NB4 (cell line): Measurements from ENCODE around the gene TAF4.
A peak's percentile ranks its signal among the peaks of the same experiment; 100 is the strongest.

Experiments used
- DNase-seq: peaks from one replicate; pipeline ENCODE4 v3.0.0; 2010; ENCODE audit warnings: low read depth
- H3K4me3 ChIP-seq: one replicate; pipeline ENCODE4 v1.5.1; 2011; ENCODE audit warnings: mild to moderate bottlenecking, low read depth, low read length, moderate library complexity
- MYC ChIP-seq: IDR thresholded peaks from 2 replicates; pipeline ENCODE4 v1.6.1; 2011; ENCODE audit warnings: low read depth, low read length
- POLR2A ChIP-seq: IDR thresholded peaks from 2 replicates; pipeline ENCODE4 v1.6.1; 2011; ENCODE audit warnings: mild to moderate bottlenecking; ENCODE audit not compliant: insufficient read length; ENCODE audit errors: extremely low read depth
- TF ChIP-seq, protein P1 (sequence below): IDR thresholded peaks from one replicate; pipeline ENCODE4 v1.5.1; 2012; ENCODE audit warnings: low read depth, low read length
- TF ChIP-seq, protein P2 (sequence below): IDR thresholded peaks from 2 replicates; pipeline ENCODE4 v1.6.1; 2011; ENCODE audit warnings: low read depth, low read length

Gene TAF4, protein sequence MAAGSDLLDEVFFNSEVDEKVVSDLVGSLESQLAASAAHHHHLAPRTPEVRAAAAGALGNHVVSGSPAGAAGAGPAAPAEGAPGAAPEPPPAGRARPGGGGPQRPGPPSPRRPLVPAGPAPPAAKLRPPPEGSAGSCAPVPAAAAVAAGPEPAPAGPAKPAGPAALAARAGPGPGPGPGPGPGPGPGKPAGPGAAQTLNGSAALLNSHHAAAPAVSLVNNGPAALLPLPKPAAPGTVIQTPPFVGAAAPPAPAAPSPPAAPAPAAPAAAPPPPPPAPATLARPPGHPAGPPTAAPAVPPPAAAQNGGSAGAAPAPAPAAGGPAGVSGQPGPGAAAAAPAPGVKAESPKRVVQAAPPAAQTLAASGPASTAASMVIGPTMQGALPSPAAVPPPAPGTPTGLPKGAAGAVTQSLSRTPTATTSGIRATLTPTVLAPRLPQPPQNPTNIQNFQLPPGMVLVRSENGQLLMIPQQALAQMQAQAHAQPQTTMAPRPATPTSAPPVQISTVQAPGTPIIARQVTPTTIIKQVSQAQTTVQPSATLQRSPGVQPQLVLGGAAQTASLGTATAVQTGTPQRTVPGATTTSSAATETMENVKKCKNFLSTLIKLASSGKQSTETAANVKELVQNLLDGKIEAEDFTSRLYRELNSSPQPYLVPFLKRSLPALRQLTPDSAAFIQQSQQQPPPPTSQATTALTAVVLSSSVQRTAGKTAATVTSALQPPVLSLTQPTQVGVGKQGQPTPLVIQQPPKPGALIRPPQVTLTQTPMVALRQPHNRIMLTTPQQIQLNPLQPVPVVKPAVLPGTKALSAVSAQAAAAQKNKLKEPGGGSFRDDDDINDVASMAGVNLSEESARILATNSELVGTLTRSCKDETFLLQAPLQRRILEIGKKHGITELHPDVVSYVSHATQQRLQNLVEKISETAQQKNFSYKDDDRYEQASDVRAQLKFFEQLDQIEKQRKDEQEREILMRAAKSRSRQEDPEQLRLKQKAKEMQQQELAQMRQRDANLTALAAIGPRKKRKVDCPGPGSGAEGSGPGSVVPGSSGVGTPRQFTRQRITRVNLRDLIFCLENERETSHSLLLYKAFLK

DNA sequence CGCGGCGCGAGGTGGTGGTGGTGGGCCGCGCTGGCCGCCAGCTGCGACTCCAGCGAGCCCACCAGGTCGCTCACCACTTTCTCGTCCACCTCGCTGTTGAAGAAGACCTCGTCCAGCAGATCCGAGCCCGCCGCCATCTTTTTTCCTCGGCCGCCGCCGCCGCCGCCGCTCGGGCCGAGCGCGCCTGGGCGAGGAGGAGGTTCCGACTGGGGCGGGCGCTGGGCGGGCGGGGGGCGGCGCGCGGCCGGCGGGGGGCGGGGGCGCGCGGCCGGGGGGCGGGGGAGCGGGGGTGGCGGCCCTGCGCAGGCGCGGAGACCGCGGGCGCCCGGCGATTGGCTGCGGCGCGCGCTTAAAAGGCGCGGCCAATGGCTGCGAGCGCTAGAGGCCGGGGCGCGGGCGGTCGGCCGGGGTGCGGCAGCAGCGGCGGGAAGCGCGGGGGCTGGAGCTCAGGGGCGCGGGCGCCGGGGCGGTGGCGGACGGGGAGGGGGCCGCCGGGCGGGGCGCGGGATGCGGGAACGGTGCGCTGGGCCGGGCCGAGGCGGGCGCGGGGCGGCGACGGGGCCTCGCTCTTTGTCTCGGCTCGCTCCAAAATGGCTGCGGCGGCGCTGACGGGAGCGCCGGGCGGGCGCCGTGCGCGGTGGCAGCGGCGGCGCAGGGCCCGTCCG, at the start of gene TAF4:
Gene TAF4, minus strand, starts transcription at position 208 of the 665 bp plus-strand sequence. Its CDS starts 71 bp downstream, at position 137.
- DNase-seq, result peak; percentile 81
- TF ChIP-seq, protein P1, sequence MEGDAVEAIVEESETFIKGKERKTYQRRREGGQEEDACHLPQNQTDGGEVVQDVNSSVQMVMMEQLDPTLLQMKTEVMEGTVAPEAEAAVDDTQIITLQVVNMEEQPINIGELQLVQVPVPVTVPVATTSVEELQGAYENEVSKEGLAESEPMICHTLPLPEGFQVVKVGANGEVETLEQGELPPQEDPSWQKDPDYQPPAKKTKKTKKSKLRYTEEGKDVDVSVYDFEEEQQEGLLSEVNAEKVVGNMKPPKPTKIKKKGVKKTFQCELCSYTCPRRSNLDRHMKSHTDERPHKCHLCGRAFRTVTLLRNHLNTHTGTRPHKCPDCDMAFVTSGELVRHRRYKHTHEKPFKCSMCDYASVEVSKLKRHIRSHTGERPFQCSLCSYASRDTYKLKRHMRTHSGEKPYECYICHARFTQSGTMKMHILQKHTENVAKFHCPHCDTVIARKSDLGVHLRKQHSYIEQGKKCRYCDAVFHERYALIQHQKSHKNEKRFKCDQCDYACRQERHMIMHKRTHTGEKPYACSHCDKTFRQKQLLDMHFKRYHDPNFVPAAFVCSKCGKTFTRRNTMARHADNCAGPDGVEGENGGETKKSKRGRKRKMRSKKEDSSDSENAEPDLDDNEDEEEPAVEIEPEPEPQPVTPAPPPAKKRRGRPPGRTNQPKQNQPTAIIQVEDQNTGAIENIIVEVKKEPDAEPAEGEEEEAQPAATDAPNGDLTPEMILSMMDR, result no peak
- peak; percentile 91 for TF ChIP-seq POLR2A
- peak; percentile 18; the same call in 1 of the 2 replicates for TF ChIP-seq MYC
- TF ChIP-seq, protein P2, sequence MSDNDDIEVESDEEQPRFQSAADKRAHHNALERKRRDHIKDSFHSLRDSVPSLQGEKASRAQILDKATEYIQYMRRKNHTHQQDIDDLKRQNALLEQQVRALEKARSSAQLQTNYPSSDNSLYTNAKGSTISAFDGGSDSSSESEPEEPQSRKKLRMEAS, result no peak
- peak within 1 kb of the TSS; percentile 66 for H3K4me3 ChIP-seq

DNA sequence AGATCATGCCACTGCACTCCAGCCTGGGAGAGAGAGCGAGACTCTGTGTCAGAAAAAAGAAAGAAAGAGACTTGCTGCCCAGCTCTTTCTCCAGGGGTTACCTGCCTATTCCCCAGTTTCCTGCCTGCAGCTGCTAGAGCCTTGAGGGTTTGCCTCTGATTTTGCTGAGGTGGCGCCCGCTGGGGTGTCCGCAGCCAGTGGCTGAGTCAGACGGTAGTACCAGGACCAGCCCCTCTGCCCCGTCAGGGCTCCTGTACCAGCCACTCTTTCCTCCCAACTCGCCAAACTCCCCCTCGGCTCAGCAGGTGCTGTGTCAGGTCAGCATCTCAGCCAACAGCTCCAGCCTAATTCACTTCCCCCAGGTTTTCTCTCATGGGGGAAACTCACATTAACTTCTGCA, 49.2 kb upstream of the TAF4 start:
- no peak overlapping the region for H3K4me3 ChIP-seq
- TF ChIP-seq MYC (no peak), POLR2A (no peak)
- TF ChIP-seq, protein P1, result no peak
- TF ChIP-seq, protein P2, result no peak
- DNase-seq, result no peak

DNA sequence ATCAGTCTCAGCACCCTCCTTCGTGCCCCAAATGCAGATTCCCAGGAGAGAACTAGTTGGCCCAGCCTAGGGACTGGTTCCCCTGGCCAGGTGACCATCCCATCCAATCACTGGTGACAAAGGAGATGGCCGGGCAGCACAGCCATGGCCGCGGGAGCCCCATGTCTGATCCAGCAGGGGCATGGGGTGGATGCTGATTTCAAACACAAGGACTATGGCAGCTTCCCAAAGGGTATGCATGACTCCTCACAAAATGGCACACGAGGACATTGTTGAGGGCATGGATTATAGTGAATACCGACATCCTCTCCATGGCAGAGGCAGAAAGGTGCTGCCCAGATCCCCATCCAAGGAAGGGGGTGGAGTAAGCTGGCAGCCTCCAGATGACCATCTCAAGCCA, 46.7 kb upstream of the TAF4 start:
- no peak overlapping the region for H3K4me3 ChIP-seq
- no peak for DNase-seq
- TF ChIP-seq, protein P1, result no peak
- TF ChIP-seq POLR2A (no peak), MYC (no peak)
- TF ChIP-seq, protein P2, result no peak

GRCh38 chr20:62111148-62111547, 45.5 kb upstream of the TAF4 start:
- H3K4me3 ChIP-seq, result no peak overlapping the region
- TF ChIP-seq, protein P1, result no peak
- TF ChIP-seq, protein P2, result no peak
- TF ChIP-seq POLR2A, result no peak
- TF ChIP-seq MYC, result no peak
- peak; percentile 41 for DNase-seq

- H3K4me3 ChIP-seq, result no peak overlapping the region
- TF ChIP-seq, protein P1, result no peak
- no peak for TF ChIP-seq MYC
- TF ChIP-seq, protein P2, result no peak
- TF ChIP-seq POLR2A, result no peak
- DNase-seq, result no peak
These were observed 39.9 kb upstream of the TAF4 start for GRCh38 chr20:62105592-62105991.
